ENCODE results near the gene GAL3ST2.

The GAL3ST2 gene

GRCh38 chr2:241768251-241768711 is 8.3 kb upstream of the GAL3ST2 start:
- WGBS (ENCODE audit: insufficient coverage, insufficient read length), result no CpG with 5 or more reads among the region's 29 CpGs
- H3K27me3 ChIP-seq (ENCODE audit: control insufficient read depth, insufficient read depth, low read length), result no peaks in the 10 kb centered on the region
- H3K27ac ChIP-seq (ENCODE audit: low read length), result no peak overlapping the region
- no peak for DNase-seq (ENCODE audit: low read depth, low spot score)
- H3K4me1 ChIP-seq (ENCODE audit: control insufficient read depth, insufficient read depth, low read length), result peaks cover 3% of the 10 kb centered on the region; the same call in 1 of the 2 replicates
- H3K4me3 ChIP-seq (ENCODE audit: low read length), result no peak overlapping the region
- H3K9me3 ChIP-seq (ENCODE audit: control insufficient read depth, insufficient read depth, low read length), result no peaks in the 10 kb centered on the region
- H3K36me3 ChIP-seq (ENCODE audit: control insufficient read depth, insufficient read depth, low read length), result no peaks in the 10 kb centered on the region

- Histone ChIP-seq H3K27ac (ENCODE audit: low read length) (no peak overlapping the region), H3K4me3 (ENCODE audit: low read length) (no peak overlapping the region), H3K27me3 (ENCODE audit: control insufficient read depth, insufficient read depth, low read length) (no peaks in the 10 kb centered on the region), H3K9me3 (ENCODE audit: control insufficient read depth, insufficient read depth, low read length) (no peaks in the 10 kb centered on the region), H3K36me3 (ENCODE audit: control insufficient read depth, insufficient read depth, low read length) (no peaks in the 10 kb centered on the region), H3K4me1 (ENCODE audit: control insufficient read depth, insufficient read depth, low read length) (peaks cover 3% of the 10 kb centered on the region; the same call in 1 of the 2 replicates)
- DNase-seq (ENCODE audit: low read depth, low spot score), result no peak
- no CpG with 5 or more reads among the region's 11 CpGs for WGBS (ENCODE audit: insufficient coverage, insufficient read length)
These were observed 7.8 kb upstream of the GAL3ST2 start for GRCh38 chr2:241768850-241769249.

GRCh38 chr2:241769819-241770184 is 6.8 kb upstream of the GAL3ST2 start:
- no peaks in the 10 kb centered on the region for H3K27me3 ChIP-seq (ENCODE audit: control insufficient read depth, insufficient read depth, low read length)
- H3K27ac ChIP-seq (ENCODE audit: low read length), result no peak overlapping the region
- DNase-seq (ENCODE audit: low read depth, low spot score), result no peak
- H3K4me1 ChIP-seq (ENCODE audit: control insufficient read depth, insufficient read depth, low read length), result peaks cover 3% of the 10 kb centered on the region; the same call in 1 of the 2 replicates
- no peaks in the 10 kb centered on the region for H3K36me3 ChIP-seq (ENCODE audit: control insufficient read depth, insufficient read depth, low read length)
- H3K4me3 ChIP-seq (ENCODE audit: low read length), result no peak overlapping the region
- WGBS (ENCODE audit: insufficient coverage, insufficient read length), result no CpG with 5 or more reads among the region's 13 CpGs
- H3K9me3 ChIP-seq (ENCODE audit: control insufficient read depth, insufficient read depth, low read length), result no peaks in the 10 kb centered on the region

DNA sequence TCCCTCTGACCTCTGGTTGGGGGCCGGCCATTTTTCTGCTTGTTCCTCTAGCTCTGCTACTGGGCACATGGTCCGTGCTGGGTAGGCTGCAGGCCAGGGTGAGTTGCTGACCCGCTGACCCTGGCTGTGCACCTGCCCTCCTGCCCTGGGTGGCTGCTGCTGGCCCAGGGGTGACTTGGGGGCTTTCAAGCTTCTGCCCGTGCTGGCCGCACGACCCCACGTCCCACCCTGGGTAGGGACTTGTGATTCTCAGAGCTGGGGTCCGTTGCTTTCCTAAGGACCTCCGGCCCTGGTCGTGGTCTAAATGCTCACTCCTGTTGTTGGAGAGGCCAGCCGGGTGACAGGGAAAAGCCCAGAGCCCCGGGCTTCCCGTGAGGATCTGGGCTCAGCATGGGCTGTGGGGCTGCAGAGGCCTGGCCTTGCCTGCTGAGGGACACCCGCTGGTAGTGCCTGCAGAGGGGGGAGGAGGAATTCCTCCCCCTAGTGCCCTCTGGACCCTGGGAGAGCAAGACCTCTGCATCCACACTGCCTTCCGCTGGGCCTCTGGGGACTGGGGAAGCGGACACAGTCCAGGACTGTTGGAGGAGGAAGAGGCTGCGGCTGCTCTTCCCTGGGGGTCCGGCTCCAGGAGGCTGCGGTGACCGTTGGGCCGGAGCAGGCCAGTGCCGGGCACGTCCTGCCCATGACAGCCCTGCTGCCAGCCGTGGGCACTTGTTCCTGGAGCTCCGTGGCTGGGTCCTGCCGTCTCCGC is 6.3 kb upstream of the GAL3ST2 start:
- H3K4me1 ChIP-seq (ENCODE audit: control insufficient read depth, insufficient read depth, low read length), result peaks cover 3% of the 10 kb centered on the region; the same call in 1 of the 2 replicates
- no peak overlapping the region for H3K4me3 ChIP-seq (ENCODE audit: low read length)
- H3K9me3 ChIP-seq (ENCODE audit: control insufficient read depth, insufficient read depth, low read length), result no peaks in the 10 kb centered on the region
- no peaks in the 10 kb centered on the region for H3K27me3 ChIP-seq (ENCODE audit: control insufficient read depth, insufficient read depth, low read length)
- WGBS (ENCODE audit: insufficient coverage, insufficient read length), result no CpG with 5 or more reads among the region's 27 CpGs
- H3K27ac ChIP-seq (ENCODE audit: low read length), result no peak overlapping the region
- DNase-seq (ENCODE audit: low read depth, low spot score), result no peak
- H3K36me3 ChIP-seq (ENCODE audit: control insufficient read depth, insufficient read depth, low read length), result no peaks in the 10 kb centered on the region

DNA sequence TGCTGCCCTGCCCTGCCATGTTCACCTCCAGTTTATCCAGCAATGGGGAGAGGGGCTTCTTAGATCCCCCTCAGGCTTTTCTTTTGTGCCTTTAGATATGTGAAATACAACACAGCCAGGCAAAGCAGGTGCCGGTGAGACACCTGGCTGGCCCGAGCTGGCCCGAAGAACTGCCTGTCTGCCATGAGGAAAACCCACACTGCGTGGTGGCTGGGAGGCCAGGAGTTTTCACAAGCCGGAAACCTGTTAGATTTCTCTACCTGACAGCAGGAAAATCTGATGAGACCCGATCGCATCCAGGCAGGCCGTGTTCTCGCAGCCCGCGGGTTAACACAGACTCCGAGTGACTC is 5.7 kb upstream of the GAL3ST2 start:
- WGBS (ENCODE audit: insufficient coverage, insufficient read length), result no CpG with 5 or more reads among the region's 12 CpGs
- Histone ChIP-seq H3K36me3 (ENCODE audit: control insufficient read depth, insufficient read depth, low read length) (no peaks in the 10 kb centered on the region), H3K27ac (ENCODE audit: low read length) (no peak overlapping the region), H3K4me1 (ENCODE audit: control insufficient read depth, insufficient read depth, low read length) (peaks cover 5% of the 10 kb centered on the region), H3K9me3 (ENCODE audit: control insufficient read depth, insufficient read depth, low read length) (no peaks in the 10 kb centered on the region), H3K4me3 (ENCODE audit: low read length) (no peak overlapping the region), H3K27me3 (ENCODE audit: control insufficient read depth, insufficient read depth, low read length) (no peaks in the 10 kb centered on the region)
- DNase-seq (ENCODE audit: low read depth, low spot score), result no peak

GRCh38 chr2:241771286-241772062 is 5.1 kb upstream of the GAL3ST2 start:
- Histone ChIP-seq H3K27ac (ENCODE audit: low read length) (no peak overlapping the region), H3K36me3 (ENCODE audit: control insufficient read depth, insufficient read depth, low read length) (no peaks in the 10 kb centered on the region), H3K9me3 (ENCODE audit: control insufficient read depth, insufficient read depth, low read length) (no peaks in the 10 kb centered on the region), H3K27me3 (ENCODE audit: control insufficient read depth, insufficient read depth, low read length) (no peaks in the 10 kb centered on the region), H3K4me1 (ENCODE audit: control insufficient read depth, insufficient read depth, low read length) (peaks cover 5% of the 10 kb centered on the region), H3K4me3 (ENCODE audit: low read length) (no peak overlapping the region)
- no CpG with 5 or more reads among the region's 38 CpGs for WGBS (ENCODE audit: insufficient coverage, insufficient read length)
- no peak for DNase-seq (ENCODE audit: low read depth, low spot score)

DNA sequence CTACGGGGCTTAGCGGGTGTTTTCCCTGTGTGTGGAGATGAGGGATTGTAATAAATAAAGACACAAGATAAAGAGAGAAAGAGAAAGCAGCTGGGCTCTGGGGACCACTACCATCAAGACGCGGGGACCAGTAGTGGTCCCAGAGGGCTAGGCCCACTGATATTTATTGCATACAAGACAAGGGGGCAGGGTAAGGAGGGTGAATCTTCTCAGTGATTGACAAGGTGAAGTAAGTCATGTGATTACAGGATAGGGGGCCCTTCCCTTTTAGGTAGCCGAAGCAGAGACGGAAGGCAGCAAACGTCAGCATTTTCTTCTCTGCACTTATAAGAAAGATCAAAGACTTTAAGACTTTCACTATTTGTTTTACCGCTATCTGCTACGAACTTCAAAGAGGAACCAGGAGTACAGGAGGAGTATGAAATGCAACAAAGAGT is 4.5 kb upstream of the GAL3ST2 start:
- no peak for DNase-seq (ENCODE audit: low read depth, low spot score)
- WGBS (ENCODE audit: insufficient coverage, insufficient read length), result no CpG with 5 or more reads among the region's 9 CpGs
- no peak overlapping the region for H3K4me3 ChIP-seq (ENCODE audit: low read length)
- H3K36me3 ChIP-seq (ENCODE audit: control insufficient read depth, insufficient read depth, low read length), result no peaks in the 10 kb centered on the region
- H3K27ac ChIP-seq (ENCODE audit: low read length), result no peak overlapping the region
- H3K4me1 ChIP-seq (ENCODE audit: control insufficient read depth, insufficient read depth, low read length), result peaks cover 5% of the 10 kb centered on the region
- H3K9me3 ChIP-seq (ENCODE audit: control insufficient read depth, insufficient read depth, low read length), result no peaks in the 10 kb centered on the region
- H3K27me3 ChIP-seq (ENCODE audit: control insufficient read depth, insufficient read depth, low read length), result no peaks in the 10 kb centered on the region

- WGBS (ENCODE audit: insufficient coverage, insufficient read length), result no CpG with 5 or more reads among the region's 29 CpGs
- no peak overlapping the region for H3K27ac ChIP-seq (ENCODE audit: low read length)
- no peak for DNase-seq (ENCODE audit: low read depth, low spot score)
- H3K9me3 ChIP-seq (ENCODE audit: control insufficient read depth, insufficient read depth, low read length), result no peaks in the 10 kb centered on the region
- H3K4me1 ChIP-seq (ENCODE audit: control insufficient read depth, insufficient read depth, low read length), result peaks cover 14% of the 10 kb centered on the region
- H3K4me3 ChIP-seq (ENCODE audit: low read length), result no peak overlapping the region
- no peaks in the 10 kb centered on the region for H3K27me3 ChIP-seq (ENCODE audit: control insufficient read depth, insufficient read depth, low read length)
- H3K36me3 ChIP-seq (ENCODE audit: control insufficient read depth, insufficient read depth, low read length), result no peaks in the 10 kb centered on the region
These were observed 2.9 kb upstream of the GAL3ST2 start for GRCh38 chr2:241773511-241774418.

DNA sequence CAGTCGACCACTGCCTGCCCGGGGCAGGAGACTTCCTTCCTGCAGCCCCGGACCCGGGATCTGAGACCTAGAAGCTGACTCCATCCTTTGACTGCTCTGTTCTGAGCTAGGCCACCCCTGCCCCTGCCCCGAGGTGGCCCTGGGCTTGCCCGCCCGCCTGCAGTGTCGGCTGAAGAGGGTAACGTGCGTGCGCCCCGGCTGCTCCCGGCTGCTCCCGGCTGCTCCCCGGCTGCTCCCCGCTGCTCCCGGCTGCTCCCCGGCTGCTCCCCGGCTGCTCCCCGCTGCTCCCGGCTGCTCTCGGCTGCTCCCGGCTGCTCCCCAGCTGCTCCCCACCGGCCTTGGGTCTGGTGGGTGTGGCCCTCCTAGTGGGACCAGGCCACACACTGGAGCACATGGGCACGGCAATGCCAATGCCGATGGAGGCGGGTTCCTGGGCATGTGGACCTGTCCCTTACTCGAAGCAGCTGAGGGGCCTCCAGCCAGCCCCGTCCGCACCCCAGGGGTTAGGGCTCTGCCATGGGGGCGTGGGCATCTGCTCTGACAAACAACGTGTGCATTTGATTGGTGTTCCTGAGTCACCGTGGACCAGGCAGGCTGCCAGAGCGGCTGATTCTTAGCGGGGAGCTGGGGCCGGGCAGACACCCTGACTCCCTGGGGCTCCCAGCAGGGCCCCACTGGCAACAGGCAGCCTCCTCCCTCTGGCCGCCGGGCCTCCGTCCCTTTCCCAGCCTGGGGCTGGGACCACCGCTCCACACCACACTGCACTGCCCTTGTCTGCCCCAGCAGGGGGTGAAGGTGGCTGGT is 2.0 kb upstream of the GAL3ST2 start:
- Histone ChIP-seq H3K36me3 (ENCODE audit: control insufficient read depth, insufficient read depth, low read length) (no peaks in the 10 kb centered on the region), H3K4me3 (ENCODE audit: low read length) (no peak overlapping the region), H3K4me1 (ENCODE audit: control insufficient read depth, insufficient read depth, low read length) (peaks cover 14% of the 10 kb centered on the region), H3K27ac (ENCODE audit: low read length) (no peak overlapping the region), H3K27me3 (ENCODE audit: control insufficient read depth, insufficient read depth, low read length) (no peaks in the 10 kb centered on the region), H3K9me3 (ENCODE audit: control insufficient read depth, insufficient read depth, low read length) (no peaks in the 10 kb centered on the region)
- WGBS (ENCODE audit: insufficient coverage, insufficient read length), result no CpG with 5 or more reads among the region's 40 CpGs
- DNase-seq (ENCODE audit: low read depth, low spot score), result no peak

All from iPS DF 6.9 (cell line).